ENCODE data around the gene SLC9A4. TPM values are rescaled to one million over a fixed set of nuclear protein-coding genes. Genes with fewer than 3 reads are reported as not detected.

Gene SLC9A4
- total RNA-seq, 2 donors from 2014 or later, result 0.07 to 0.23 TPM

GRCh38 chr2:102442967-102443828 is 29.8 kb upstream of the SLC9A4 start:
- no peaks in the 10 kb centered on the region for H3K9me3 Mint-ChIP-seq
- DNase-seq (ENCODE audit: low spot score in 2 of 2) (peak in 1 of 2 donors; percentile 37), ATAC-seq (peak; percentile 65 to 72)
- H3K36me3 Mint-ChIP-seq, result peaks cover 0 to 6% of the 10 kb centered on the region in 2 donors
- no peak overlapping the region for H3K27ac Mint-ChIP-seq

GRCh38 chr2:102444233-102444632 is 28.8 kb upstream of the SLC9A4 start:
- Mint-ChIP-seq H3K9me3 (no peaks in the 10 kb centered on the region), H3K36me3 (peaks cover 0 to 6% of the 10 kb centered on the region in 2 donors), H3K27ac (no peak overlapping the region)
- no peak for ATAC-seq
- no peak for DNase-seq (ENCODE audit: low spot score in 2 of 2)

GRCh38 chr2:102446936-102447335 is 26.1 kb upstream of the SLC9A4 start:
- ATAC-seq (no peak), DNase-seq (ENCODE audit: low spot score in 2 of 2) (no peak)
- Mint-ChIP-seq H3K36me3 (peaks cover 0 to 11% of the 10 kb centered on the region in 2 donors), H3K9me3 (no peaks in the 10 kb centered on the region), H3K27ac (no peak overlapping the region)

- DNase-seq (ENCODE audit: low spot score in 2 of 2) (peak in 1 of 2 donors; percentile 71), ATAC-seq (peak; percentile 33 to 41)
- Mint-ChIP-seq H3K36me3 (peaks cover 0 to 11% of the 10 kb centered on the region in 2 donors), H3K9me3 (no peaks in the 10 kb centered on the region), H3K27ac (no peak overlapping the region)
Measured at GRCh38 chr2:102449370-102449974, 23.6 kb upstream of the SLC9A4 start.

GRCh38 chr2:102451968-102452367 is 21.1 kb upstream of the SLC9A4 start:
- H3K27ac Mint-ChIP-seq, result no peak overlapping the region
- no peak for DNase-seq (ENCODE audit: low spot score in 2 of 2)
- peaks cover 0 to 8% of the 10 kb centered on the region in 2 donors for H3K36me3 Mint-ChIP-seq
- no peak for ATAC-seq
- no peaks in the 10 kb centered on the region for H3K9me3 Mint-ChIP-seq

GRCh38 chr2:102453501-102453900 is 19.5 kb upstream of the SLC9A4 start:
- Mint-ChIP-seq H3K27ac (no peak overlapping the region), H3K9me3 (no peaks in the 10 kb centered on the region), H3K36me3 (peaks cover 0 to 5% of the 10 kb centered on the region in 2 donors)
- DNase-seq (ENCODE audit: low spot score in 2 of 2) (no peak), ATAC-seq (no peak)

- Mint-ChIP-seq H3K36me3 (peaks cover 0 to 5% of the 10 kb centered on the region in 2 donors), H3K27ac (no peak overlapping the region), H3K9me3 (no peaks in the 10 kb centered on the region)
- DNase-seq (ENCODE audit: low spot score in 2 of 2) (no peak), ATAC-seq (no peak)
Measured at GRCh38 chr2:102455061-102455670, 17.9 kb upstream of the SLC9A4 start.

GRCh38 chr2:102460467-102460866 is 12.6 kb upstream of the SLC9A4 start:
- peaks cover 0 to 4% of the 10 kb centered on the region in 2 donors for H3K36me3 Mint-ChIP-seq
- H3K27ac Mint-ChIP-seq, result no peak overlapping the region
- ATAC-seq (no peak), DNase-seq (ENCODE audit: low spot score in 2 of 2) (no peak)
- H3K9me3 Mint-ChIP-seq, result no peaks in the 10 kb centered on the region

- Mint-ChIP-seq H3K27ac (no peak overlapping the region), H3K9me3 (no peaks in the 10 kb centered on the region), H3K36me3 (peaks cover 0 to 4% of the 10 kb centered on the region in 2 donors)
- ATAC-seq (no peak), DNase-seq (ENCODE audit: low spot score in 2 of 2) (no peak)
Measured at GRCh38 chr2:102461188-102461587, 11.8 kb upstream of the SLC9A4 start.

- ATAC-seq (no peak), DNase-seq (ENCODE audit: low spot score in 2 of 2) (no peak)
- H3K9me3 Mint-ChIP-seq, result no peaks in the 10 kb centered on the region
- no peak overlapping the region for H3K27ac Mint-ChIP-seq
- H3K36me3 Mint-ChIP-seq, result peaks cover 0 to 4% of the 10 kb centered on the region in 2 donors
Measured at GRCh38 chr2:102463160-102463559, 9.9 kb upstream of the SLC9A4 start.

- peaks cover 10 to 13% of the 10 kb centered on the region in 2 donors for H3K36me3 Mint-ChIP-seq
- DNase-seq (ENCODE audit: low spot score in 2 of 2) (no peak), ATAC-seq (no peak)
- H3K27ac Mint-ChIP-seq, result no peak overlapping the region
- H3K9me3 Mint-ChIP-seq, result peaks cover 6 to 14% of the 10 kb centered on the region in 2 donors
Measured at GRCh38 chr2:102470168-102470567, 2.9 kb upstream of the SLC9A4 start.

- DNase-seq (ENCODE audit: low spot score in 2 of 2) (no peak), ATAC-seq (no peak)
- Mint-ChIP-seq H3K27ac (no peak overlapping the region), H3K36me3 (peaks cover 10 to 13% of the 10 kb centered on the region in 2 donors), H3K9me3 (peaks cover 6 to 14% of the 10 kb centered on the region in 2 donors)
Measured at GRCh38 chr2:102473631-102474030, 605 bp downstream of the SLC9A4 start.

GRCh38 chr2:102474785-102475184 is 1.8 kb downstream of the SLC9A4 start:
- no peak for ATAC-seq
- Mint-ChIP-seq H3K27ac (no peak overlapping the region), H3K36me3 (peaks cover 6 to 9% of the 10 kb centered on the region in 2 donors), H3K9me3 (peaks cover 5 to 8% of the 10 kb centered on the region in 2 donors)
- DNase-seq (ENCODE audit: low spot score in 2 of 2), result no peak

- H3K27ac Mint-ChIP-seq, result no peak overlapping the region
Measured at GRCh38 chr2:102478686-102479470, 5.9 kb downstream of the SLC9A4 start.

GRCh38 chr2:102480285-102481195 is 7.5 kb downstream of the SLC9A4 start:
- Mint-ChIP-seq H3K9me3 (no peaks in the 10 kb centered on the region), H3K36me3 (no peaks in the 10 kb centered on the region), H3K27ac (no peak overlapping the region)
- no peak for ATAC-seq
- no peak for DNase-seq (ENCODE audit: low spot score in 2 of 2)

More at GRCh38 chr2:102478686-102479470, 5.9 kb downstream of the SLC9A4 start:
- no peaks in the 10 kb centered on the region for H3K36me3 Mint-ChIP-seq
- ATAC-seq (no peak), DNase-seq (ENCODE audit: low spot score in 2 of 2) (no peak)
- no peaks in the 10 kb centered on the region for H3K9me3 Mint-ChIP-seq

- no peak overlapping the region for H3K27ac Mint-ChIP-seq
- no peaks in the 10 kb centered on the region for H3K36me3 Mint-ChIP-seq
- ATAC-seq (no peak), DNase-seq (ENCODE audit: low spot score in 2 of 2) (no peak)
- no peaks in the 10 kb centered on the region for H3K9me3 Mint-ChIP-seq
Measured at GRCh38 chr2:102481931-102482330, 8.9 kb downstream of the SLC9A4 start.
